Adipocyte (in vitro differentiated cells): ENCODE results near the gene NT5E.

Experiments used
- DNase-seq: peaks from one replicate; pipeline ENCODE4 v3.0.0-alpha.2; 2015; ENCODE audit warnings: low read depth
- H3K27me3 ChIP-seq: replicated peaks from 2 replicates; pipeline ENCODE4 v1.7.0; 2013; ENCODE audit warnings: mild to moderate bottlenecking, low read length, moderate library complexity; ENCODE audit not compliant: control insufficient read depth, insufficient read depth
- H3K36me3 ChIP-seq: 2 replicates; pipeline ENCODE4 v1.7.0; 2013; ENCODE audit warnings: low read length, mild to moderate bottlenecking, moderate library complexity; ENCODE audit not compliant: control insufficient read depth, insufficient read depth, severe bottlenecking
- H3K4me1 ChIP-seq: 2 replicates; pipeline ENCODE4 v1.7.0; 2013; ENCODE audit warnings: mild to moderate bottlenecking, low read length, moderate library complexity; ENCODE audit not compliant: control insufficient read depth, insufficient read depth
- H3K4me3 ChIP-seq: 2 replicates; pipeline ENCODE4 v1.7.0; 2013; ENCODE audit warnings: mild to moderate bottlenecking, low read length, moderate library complexity
- H3K9ac ChIP-seq: 2 replicates; pipeline ENCODE4 v1.7.0; 2013; ENCODE audit warnings: mild to moderate bottlenecking, low read length, moderate library complexity
- H3K9me3 ChIP-seq: 2 replicates; pipeline ENCODE4 v1.7.0; 2013; ENCODE audit warnings: mild to moderate bottlenecking, low read length, moderate library complexity; ENCODE audit not compliant: control insufficient read depth

NT5E gene

DNA sequence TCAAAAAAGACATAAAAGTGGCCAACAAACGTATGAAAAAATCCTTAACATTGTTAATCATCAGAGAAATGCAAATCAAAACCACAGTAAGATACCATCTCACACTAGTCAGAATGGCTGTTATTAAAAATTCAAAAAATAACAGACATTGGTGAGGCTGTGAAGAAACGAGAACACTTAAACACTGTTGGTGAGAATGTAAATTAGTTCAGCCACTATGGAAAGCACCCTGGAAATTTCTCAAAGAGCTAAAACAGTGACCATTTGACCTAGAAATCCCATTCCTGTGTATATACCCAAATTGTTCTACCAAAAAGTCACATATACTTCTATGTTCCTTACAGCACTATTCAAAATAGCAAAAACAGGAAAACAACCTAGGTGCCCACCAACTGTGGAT, 24.9 kb upstream of the NT5E start:
- DNase-seq, result no peak
- H3K27me3 ChIP-seq, result no peaks in the 10 kb centered on the region
- H3K9ac ChIP-seq, result no peak overlapping the region
- H3K4me3 ChIP-seq, result no peak overlapping the region
- peaks cover 26% of the 10 kb centered on the region for H3K9me3 ChIP-seq
- H3K4me1 ChIP-seq, result peaks cover 48% of the 10 kb centered on the region
- no peaks in the 10 kb centered on the region for H3K36me3 ChIP-seq

GRCh38 chr6:85425997-85426396, 23.9 kb upstream of the NT5E start:
- peaks cover 26% of the 10 kb centered on the region for H3K9me3 ChIP-seq
- DNase-seq, result no peak

GRCh38 chr6:85428486-85428885, 21.4 kb upstream of the NT5E start:
- peak overlapping the region; percentile 46 for H3K4me3 ChIP-seq

More at GRCh38 chr6:85425997-85426396, 23.9 kb upstream of the NT5E start:
- Histone ChIP-seq H3K4me3 (no peak overlapping the region), H3K9ac (no peak overlapping the region), H3K4me1 (peaks cover 39% of the 10 kb centered on the region), H3K27me3 (no peaks in the 10 kb centered on the region), H3K36me3 (no peaks in the 10 kb centered on the region)

GRCh38 chr6:85429346-85429745, 20.5 kb upstream of the NT5E start:
- H3K4me1 ChIP-seq, result peaks cover 31% of the 10 kb centered on the region
- H3K36me3 ChIP-seq, result no peaks in the 10 kb centered on the region
- peak overlapping the region; percentile 46 for H3K4me3 ChIP-seq
- peak; percentile 80 for DNase-seq
- H3K27me3 ChIP-seq, result no peaks in the 10 kb centered on the region
- H3K9ac ChIP-seq, result peak overlapping the region; percentile 8
- H3K9me3 ChIP-seq, result peaks cover 31% of the 10 kb centered on the region

More at GRCh38 chr6:85428486-85428885, 21.4 kb upstream of the NT5E start:
- peaks cover 26% of the 10 kb centered on the region for H3K9me3 ChIP-seq
- H3K27me3 ChIP-seq, result no peaks in the 10 kb centered on the region
- H3K36me3 ChIP-seq, result no peaks in the 10 kb centered on the region
- peak; percentile 74 for DNase-seq
- H3K4me1 ChIP-seq, result peaks cover 31% of the 10 kb centered on the region
- H3K9ac ChIP-seq, result peak overlapping the region; percentile 8

- no peak overlapping the region for H3K4me3 ChIP-seq
- no peak for DNase-seq
- H3K27me3 ChIP-seq, result no peaks in the 10 kb centered on the region
- peaks cover 41% of the 10 kb centered on the region for H3K4me1 ChIP-seq
- H3K9ac ChIP-seq, result no peak overlapping the region
- H3K36me3 ChIP-seq, result no peaks in the 10 kb centered on the region
- H3K9me3 ChIP-seq, result peaks cover 14% of the 10 kb centered on the region
Observed at GRCh38 chr6:85431271-85431670, 18.6 kb upstream of the NT5E start.

- no peak for DNase-seq
- Histone ChIP-seq H3K4me1 (peaks cover 50% of the 10 kb centered on the region), H3K27me3 (no peaks in the 10 kb centered on the region), H3K9me3 (peaks cover 5% of the 10 kb centered on the region), H3K9ac (no peak overlapping the region), H3K4me3 (no peak overlapping the region), H3K36me3 (no peaks in the 10 kb centered on the region)
Observed at GRCh38 chr6:85432554-85432953, 17.3 kb upstream of the NT5E start.

- DNase-seq, result no peak
- H3K4me1 ChIP-seq, result peaks cover 32% of the 10 kb centered on the region
Observed at GRCh38 chr6:85435851-85436250, 14.0 kb upstream of the NT5E start.

GRCh38 chr6:85436411-85436810, 13.5 kb upstream of the NT5E start:
- no peaks in the 10 kb centered on the region for H3K27me3 ChIP-seq
- H3K9ac ChIP-seq, result peak overlapping the region; percentile 39
- peaks cover 5% of the 10 kb centered on the region for H3K9me3 ChIP-seq
- peak overlapping the region; percentile 20 for H3K4me3 ChIP-seq
- peak; percentile 73 for DNase-seq
- H3K36me3 ChIP-seq, result no peaks in the 10 kb centered on the region
- peaks cover 26% of the 10 kb centered on the region for H3K4me1 ChIP-seq

More at GRCh38 chr6:85435851-85436250, 14.0 kb upstream of the NT5E start:
- Histone ChIP-seq H3K9me3 (peaks cover 5% of the 10 kb centered on the region), H3K36me3 (no peaks in the 10 kb centered on the region), H3K27me3 (no peaks in the 10 kb centered on the region), H3K4me3 (peak overlapping the region; percentile 20), H3K9ac (peak overlapping the region; percentile 39)

GRCh38 chr6:85436939-85437495, 12.9 kb upstream of the NT5E start:
- H3K9ac ChIP-seq, result no peak overlapping the region
- H3K4me3 ChIP-seq, result no peak overlapping the region
- DNase-seq, result no peak
- H3K27me3 ChIP-seq, result no peaks in the 10 kb centered on the region
- peaks cover 5% of the 10 kb centered on the region for H3K9me3 ChIP-seq
- no peaks in the 10 kb centered on the region for H3K36me3 ChIP-seq
- peaks cover 20% of the 10 kb centered on the region for H3K4me1 ChIP-seq

DNA sequence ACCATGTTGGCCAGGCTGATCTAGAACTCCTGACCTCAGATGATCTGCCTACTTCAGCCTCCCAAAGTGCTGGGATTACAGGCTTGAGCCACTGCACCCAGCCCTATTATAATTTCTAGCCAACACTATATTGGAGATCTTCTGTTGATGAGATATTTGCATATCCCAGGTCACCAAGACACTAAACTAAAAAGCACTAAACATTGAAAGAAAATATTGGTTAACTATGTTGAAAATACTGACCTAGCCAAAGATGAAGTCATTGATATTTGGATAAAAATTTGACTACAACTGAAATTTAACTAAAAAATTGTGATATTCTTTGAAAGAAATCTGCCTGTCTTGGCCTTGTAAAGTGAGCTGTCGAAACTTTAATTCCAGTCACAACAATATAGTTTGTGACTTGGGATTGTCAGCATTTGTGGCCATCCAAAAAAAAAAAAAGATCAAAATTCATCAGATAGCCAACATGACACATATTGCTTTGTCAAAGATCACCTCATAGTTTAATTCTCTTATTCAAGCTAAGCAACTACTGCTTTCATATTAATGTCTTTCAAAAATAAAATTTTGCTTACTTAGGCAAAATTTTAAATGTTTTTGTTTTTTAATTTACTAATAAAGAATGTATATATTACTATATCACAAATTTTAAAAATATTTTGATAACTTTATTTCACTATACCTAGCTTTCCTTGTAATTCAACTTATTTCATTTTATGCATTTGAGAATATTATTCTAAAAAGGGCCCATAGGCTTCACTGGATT, 6.3 kb upstream of the NT5E start:
- Histone ChIP-seq H3K36me3 (no peaks in the 10 kb centered on the region), H3K4me1 (peaks cover 29% of the 10 kb centered on the region), H3K9me3 (peaks cover 4% of the 10 kb centered on the region), H3K4me3 (no peak overlapping the region), H3K27me3 (no peaks in the 10 kb centered on the region), H3K9ac (no peak overlapping the region)
- no peak for DNase-seq

GRCh38 chr6:85449388-85449817, 480 bp upstream of the NT5E start:
- no peaks in the 10 kb centered on the region for H3K9me3 ChIP-seq
- DNase-seq, result peak; percentile 82
- peak overlapping the region; percentile 95 for H3K9ac ChIP-seq
- H3K4me1 ChIP-seq, result peaks cover 55% of the 10 kb centered on the region
- H3K4me3 ChIP-seq, result peak overlapping the region; percentile 97
- H3K27me3 ChIP-seq, result no peaks in the 10 kb centered on the region
- no peaks in the 10 kb centered on the region for H3K36me3 ChIP-seq
